T-cell (primary cell): ENCODE measurements around the gene UBTD1. TPM values are rescaled to one million over a fixed set of nuclear protein-coding genes. Genes with fewer than 3 reads are reported as not detected.
"Not testable (repeated sequence)": the region's sequence is repeated elsewhere in the genome, so short reads cannot be mapped to it uniquely, and the experiment has no call there.

Source experiments
- ATAC-seq, 4 experiments: fragments of 200-7000 bp in 3 of 4; fragments of 150-1000 bp in 1 of 4; cut with Tn5 transposase; replicated peaks in 1 of 4; 1 replicate in 3 of 4; 2 replicates in 1 of 4; pipeline ENCODE4 v1.10.0; 2021; ENCODE audit warnings: moderate library complexity in 3 of 4, mild to moderate bottlenecking in 2 of 4, moderate number of reproducible peaks in 1 of 4
- CTCF ChIA-PET, 2 donors: fragments of 300-600 bp; sonication (Branson Sonifier 250); formaldehyde crosslinking; loops; one replicate each; lab custom pipeline; 2022; ENCODE audit warnings: antibody characterized with exemption in 2 of 2; lab: Charles Lee
- POLR2A ChIA-PET, 2 donors: fragments of 300-600 bp; sonication (Branson Sonifier 250); formaldehyde crosslinking; loops; one replicate each; lab custom pipeline; 2022; ENCODE audit warnings: antibody characterized with exemption in 2 of 2; lab: Charles Lee
- DNase-seq, 35 experiments: peaks; one replicate each; pipeline versions ENCODE4 v3.0.0 to v3.0.0-alpha.2; 2013 to 2023
- H3K27ac ChIP-seq: one replicate; pipeline ENCODE4 v1.5.1; 2013; ENCODE audit warnings: low read length
- H3K27me3 ChIP-seq, 2 experiments: replicated peaks in 1 of 2; 1 replicate in 1 of 2; 2 replicates in 1 of 2; pipeline versions ENCODE4 v1.6.1 to v1.7.0; 2013; ENCODE audit warnings: low read length in 1 of 2, mixed read lengths in 1 of 2; ENCODE audit not compliant: control insufficient read depth in 2 of 2, insufficient read depth in 2 of 2; ENCODE audit errors: extremely low read depth in 1 of 2
- H3K36me3 ChIP-seq, 2 donors: 1 replicate in 1 of 2; 2 replicates in 1 of 2; pipeline versions ENCODE4 v1.6.1 to v1.7.0; 2013; ENCODE audit warnings: low read length in 1 of 2; ENCODE audit not compliant: control insufficient read depth in 2 of 2, insufficient read depth in 1 of 2; ENCODE audit errors: extremely low read depth in 1 of 2
- H3K4me1 ChIP-seq, 2 experiments: 1 replicate in 1 of 2; 2 replicates in 1 of 2; pipeline versions ENCODE4 v1.6.1 to v1.7.0; 2013; ENCODE audit warnings: low read length in 2 of 2, mixed read lengths in 1 of 2; ENCODE audit not compliant: insufficient read depth in 2 of 2, control insufficient read depth in 1 of 2; ENCODE audit errors: extremely low read depth in 1 of 2
- H3K4me3 ChIP-seq, 2 donors: 1 replicate in 1 of 2; 2 replicates in 1 of 2; pipeline versions ENCODE4 v1.5.1 to v1.7.0; 2013; ENCODE audit warnings: mild to moderate bottlenecking in 2 of 2, low read length in 1 of 2, moderate library complexity in 1 of 2; ENCODE audit not compliant: control insufficient read depth in 1 of 2; ENCODE audit errors: extremely low read depth in 1 of 2
- H3K9me3 ChIP-seq: 2 replicates; pipeline ENCODE4 v1.7.0; 2013
- H3K27ac Mint-ChIP-seq, 2 donors: one replicate each; pipeline ENCODE4 v1.8.0; 2020 to 2021; ENCODE audit warnings: mild to moderate bottlenecking in 2 of 2, mixed read lengths in 2 of 2
- H3K27me3 Mint-ChIP-seq, 2 donors: one replicate each; pipeline ENCODE4 v1.8.0; 2021 to 2022; ENCODE audit warnings: mixed read lengths in 2 of 2
- H3K36me3 Mint-ChIP-seq: one replicate; pipeline ENCODE4 v1.8.0; 2021; ENCODE audit warnings: mixed read lengths
- H3K4me1 Mint-ChIP-seq, 3 donors: one replicate each; pipeline ENCODE4 v1.8.0; 2020 to 2022; ENCODE audit warnings: mixed read lengths in 3 of 3, mild to moderate bottlenecking in 1 of 3
- H3K4me3 Mint-ChIP-seq, 3 donors: one replicate each; pipeline ENCODE4 v1.8.0; 2020 to 2022; ENCODE audit warnings: mild to moderate bottlenecking in 3 of 3, mixed read lengths in 3 of 3, moderate library complexity in 3 of 3
- H3K9me3 Mint-ChIP-seq, 3 donors: one replicate each; pipeline ENCODE4 v1.8.0; 2020 to 2022; ENCODE audit warnings: mixed read lengths in 3 of 3
- WGBS: methylation state at CpG from one replicate; pipeline ENCODE4 v1.1.5; 2013; ENCODE audit warnings: missing lambda C conversion rate; ENCODE audit not compliant: insufficient coverage; 5-methylcytosine and 5-hydroxymethylcytosine counted together
- total RNA-seq, 35 experiments: library from RNA in 6 of 35; stranded (reverse) in 6 of 35; fragments of 120-200 nt in 1 of 35; gene quantifications; one replicate each; pipeline versions ENCODE4 v1.2.1 to v1.2.4 and lab custom pipeline; 2013 to 2026

Gene UBTD1
- total RNA-seq, 5 donors from 2014 or later (not counting 1 experiment from before 2014, with no cell fraction given): 1.0 to 2.4 (median 1.9) TPM

GRCh38 chr10:97560731-97561381, 62.1 kb downstream of the UBTD1 start:
- H3K27me3 Mint-ChIP-seq, H3K4me3 ChIP-seq, H3K9me3 ChIP-seq, ATAC-seq, H3K4me1 Mint-ChIP-seq, CTCF ChIA-PET, H3K27ac Mint-ChIP-seq, H3K4me1 ChIP-seq, H3K27me3 ChIP-seq, DNase-seq, H3K9me3 Mint-ChIP-seq, H3K36me3 ChIP-seq, H3K36me3 Mint-ChIP-seq, POLR2A ChIA-PET, H3K4me3 Mint-ChIP-seq, H3K27ac ChIP-seq: not testable (repeated sequence)
- WGBS: 85% methylated on average over 14 of the region's 17 CpGs

GRCh38 chr10:97561386-97562077, 62.8 kb downstream of the UBTD1 start:
- H3K27ac ChIP-seq, H3K4me3 Mint-ChIP-seq, H3K9me3 ChIP-seq, ATAC-seq, H3K36me3 Mint-ChIP-seq, H3K4me1 ChIP-seq, H3K36me3 ChIP-seq, H3K4me1 Mint-ChIP-seq, POLR2A ChIA-PET, H3K27me3 Mint-ChIP-seq, H3K9me3 Mint-ChIP-seq, H3K27ac Mint-ChIP-seq, H3K4me3 ChIP-seq, DNase-seq, CTCF ChIA-PET, H3K27me3 ChIP-seq: not testable (repeated sequence)
- 87% methylated on average over 5 of the region's 12 CpGs for WGBS

- H3K4me3 Mint-ChIP-seq, H3K27me3 ChIP-seq, H3K9me3 ChIP-seq, ATAC-seq, H3K4me3 ChIP-seq, H3K36me3 Mint-ChIP-seq, H3K9me3 Mint-ChIP-seq, POLR2A ChIA-PET, H3K36me3 ChIP-seq, H3K27ac ChIP-seq, H3K4me1 ChIP-seq, H3K27ac Mint-ChIP-seq, H3K4me1 Mint-ChIP-seq, H3K27me3 Mint-ChIP-seq, CTCF ChIA-PET, DNase-seq: not testable (repeated sequence)
- WGBS: 100% methylated on average over 4 of the region's 5 CpGs
These were observed 63.6 kb downstream of the UBTD1 start for GRCh38 chr10:97562329-97562728.

- H3K4me1 Mint-ChIP-seq: no peaks in the 10 kb centered on the region
- no peaks in the 10 kb centered on the region for H3K36me3 ChIP-seq
- no peaks in the 10 kb centered on the region for H3K4me1 ChIP-seq
- ChIA-PET POLR2A (no interaction called here), CTCF (no interaction called here)
- H3K36me3 Mint-ChIP-seq: no peaks in the 10 kb centered on the region
- ATAC-seq (no peak), DNase-seq (no peak)
- no peaks in the 10 kb centered on the region for H3K27me3 ChIP-seq
- H3K27ac Mint-ChIP-seq: no peak overlapping the region
- no peak overlapping the region for H3K27ac ChIP-seq
- WGBS: 90% methylated on average over 3 of the region's 4 CpGs
- no peak overlapping the region for H3K4me3 Mint-ChIP-seq
- H3K9me3 ChIP-seq: no peaks in the 10 kb centered on the region
- no peak overlapping the region for H3K4me3 ChIP-seq
- H3K9me3 Mint-ChIP-seq: no peaks in the 10 kb centered on the region
- no peaks in the 10 kb centered on the region for H3K27me3 Mint-ChIP-seq
These were observed 64.6 kb downstream of the UBTD1 start for GRCh38 chr10:97563337-97563736.

- Mint-ChIP-seq H3K4me1 (no peaks in the 10 kb centered on the region), H3K9me3 (no peaks in the 10 kb centered on the region), H3K27me3 (no peaks in the 10 kb centered on the region), H3K4me3 (no peak overlapping the region), H3K27ac (no peak overlapping the region), H3K36me3 (peaks cover 3% of the 10 kb centered on the region)
- POLR2A ChIA-PET: interaction anchor here in 1 of 2 donors (0.7 kb wide), 1 partner anchor 217 kb away, joined by 3 read pairs; no protein-coding TSS in a partner anchor
- no peaks in the 10 kb centered on the region for H3K4me1 ChIP-seq
- no peaks in the 10 kb centered on the region for H3K27me3 ChIP-seq
- CTCF ChIA-PET: no interaction called here
- DNase-seq (no peak), ATAC-seq (no peak)
- H3K36me3 ChIP-seq: no peaks in the 10 kb centered on the region
- H3K9me3 ChIP-seq: no peaks in the 10 kb centered on the region
- no peak overlapping the region for H3K27ac ChIP-seq
- 96% methylated on average over 3 of the region's 4 CpGs for WGBS
- H3K4me3 ChIP-seq: no peak overlapping the region
These were observed 66.1 kb downstream of the UBTD1 start for GRCh38 chr10:97564776-97565175.

- ATAC-seq (no peak), DNase-seq (no peak)
- no peaks in the 10 kb centered on the region for H3K27me3 Mint-ChIP-seq
- Histone ChIP-seq H3K27me3 (no peaks in the 10 kb centered on the region), H3K9me3 (no peaks in the 10 kb centered on the region), H3K27ac (no peak overlapping the region), H3K4me1 (no peaks in the 10 kb centered on the region), H3K4me3 (no peak overlapping the region), H3K36me3 (no peaks in the 10 kb centered on the region)
- H3K27ac Mint-ChIP-seq: no peak overlapping the region
- ChIA-PET CTCF (no interaction called here), POLR2A (no interaction called here)
- H3K36me3 Mint-ChIP-seq: peaks cover 3% of the 10 kb centered on the region
- no peak overlapping the region for H3K4me3 Mint-ChIP-seq
- no peaks in the 10 kb centered on the region for H3K9me3 Mint-ChIP-seq
- H3K4me1 Mint-ChIP-seq: no peaks in the 10 kb centered on the region
- WGBS: no CpG with 5 or more reads among the region's 2 CpGs
These were observed 67.7 kb downstream of the UBTD1 start for GRCh38 chr10:97566336-97566996.
